Measurements from ENCODE around the gene TGM3. TPM values are rescaled to one million over a fixed set of nuclear protein-coding genes. Genes with fewer than 3 reads are reported as not detected.

Gene TGM3
- total RNA-seq, 3 donors from 2014 or later, result 0.26 TPM; not detected in 2

GRCh38 chr20:2330090-2330695 lies 34.4 kb downstream of the TGM3 start:
- ATAC-seq, result no peak
- no peaks in the 10 kb centered on the region for H3K4me1 Mint-ChIP-seq (ENCODE audit: low read depth)

GRCh38 chr20:2331106-2331505 lies 35.3 kb downstream of the TGM3 start:
- no peak overlapping the region for H3K4me3 Mint-ChIP-seq
- no peaks in the 10 kb centered on the region for H3K36me3 Mint-ChIP-seq (ENCODE audit: insufficient read depth)
- ATAC-seq, result no peak

More at GRCh38 chr20:2330090-2330695, 34.4 kb downstream of the TGM3 start:
- Mint-ChIP-seq H3K27me3 (ENCODE audit: low read depth) (peaks cover 15% of the 10 kb centered on the region), H3K4me3 (no peak overlapping the region), H3K9me3 (no peaks in the 10 kb centered on the region), H3K36me3 (ENCODE audit: insufficient read depth) (no peaks in the 10 kb centered on the region)
- no peak for DNase-seq

GRCh38 chr20:2331901-2332565 lies 36.2 kb downstream of the TGM3 start:
- no peak overlapping the region for H3K4me3 Mint-ChIP-seq
- no peaks in the 10 kb centered on the region for H3K9me3 Mint-ChIP-seq
- no peaks in the 10 kb centered on the region for H3K4me1 Mint-ChIP-seq (ENCODE audit: low read depth)
- DNase-seq, result no peak
- ATAC-seq, result no peak
- H3K36me3 Mint-ChIP-seq (ENCODE audit: insufficient read depth), result no peaks in the 10 kb centered on the region
- H3K27me3 Mint-ChIP-seq (ENCODE audit: low read depth), result peaks cover 6% of the 10 kb centered on the region

More at GRCh38 chr20:2331106-2331505, 35.3 kb downstream of the TGM3 start:
- Mint-ChIP-seq H3K4me1 (ENCODE audit: low read depth) (no peaks in the 10 kb centered on the region), H3K9me3 (no peaks in the 10 kb centered on the region), H3K27me3 (ENCODE audit: low read depth) (peaks cover 10% of the 10 kb centered on the region)
- DNase-seq, result no peak

DNA sequence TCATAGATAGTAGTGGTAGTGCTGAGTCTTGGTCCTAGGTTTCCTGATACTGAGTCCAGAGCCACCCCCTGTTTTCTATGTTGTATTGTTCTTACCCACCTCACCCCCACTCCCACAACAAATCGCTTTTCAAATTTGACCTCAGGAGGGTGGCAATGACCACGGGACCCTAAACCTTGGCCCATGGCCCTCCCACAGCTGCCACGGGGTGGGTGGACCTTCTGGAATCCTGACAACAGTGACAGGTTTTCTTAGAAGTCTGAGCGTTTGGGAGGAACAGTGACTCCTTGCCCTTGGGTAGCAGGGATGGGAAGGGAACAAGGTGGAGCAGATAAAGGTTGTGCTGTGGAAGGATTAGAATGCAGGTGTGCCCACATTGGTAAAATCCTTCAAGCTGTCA lies 36.9 kb downstream of the TGM3 start:
- H3K4me3 Mint-ChIP-seq, result no peak overlapping the region
- H3K36me3 Mint-ChIP-seq (ENCODE audit: insufficient read depth), result no peaks in the 10 kb centered on the region
- H3K4me1 Mint-ChIP-seq (ENCODE audit: low read depth), result no peaks in the 10 kb centered on the region
- no peaks in the 10 kb centered on the region for H3K9me3 Mint-ChIP-seq
- ATAC-seq, result no peak
- DNase-seq, result no peak
- peaks cover 1% of the 10 kb centered on the region for H3K27me3 Mint-ChIP-seq (ENCODE audit: low read depth)

GRCh38 chr20:2333821-2334220 lies 38.0 kb downstream of the TGM3 start:
- Mint-ChIP-seq H3K9me3 (no peaks in the 10 kb centered on the region), H3K36me3 (ENCODE audit: insufficient read depth) (no peaks in the 10 kb centered on the region), H3K4me3 (no peak overlapping the region), H3K27me3 (ENCODE audit: low read depth) (peaks cover under 1% of the 10 kb centered on the region), H3K4me1 (ENCODE audit: low read depth) (no peaks in the 10 kb centered on the region)
- ATAC-seq, result no peak
- no peak for DNase-seq

DNA sequence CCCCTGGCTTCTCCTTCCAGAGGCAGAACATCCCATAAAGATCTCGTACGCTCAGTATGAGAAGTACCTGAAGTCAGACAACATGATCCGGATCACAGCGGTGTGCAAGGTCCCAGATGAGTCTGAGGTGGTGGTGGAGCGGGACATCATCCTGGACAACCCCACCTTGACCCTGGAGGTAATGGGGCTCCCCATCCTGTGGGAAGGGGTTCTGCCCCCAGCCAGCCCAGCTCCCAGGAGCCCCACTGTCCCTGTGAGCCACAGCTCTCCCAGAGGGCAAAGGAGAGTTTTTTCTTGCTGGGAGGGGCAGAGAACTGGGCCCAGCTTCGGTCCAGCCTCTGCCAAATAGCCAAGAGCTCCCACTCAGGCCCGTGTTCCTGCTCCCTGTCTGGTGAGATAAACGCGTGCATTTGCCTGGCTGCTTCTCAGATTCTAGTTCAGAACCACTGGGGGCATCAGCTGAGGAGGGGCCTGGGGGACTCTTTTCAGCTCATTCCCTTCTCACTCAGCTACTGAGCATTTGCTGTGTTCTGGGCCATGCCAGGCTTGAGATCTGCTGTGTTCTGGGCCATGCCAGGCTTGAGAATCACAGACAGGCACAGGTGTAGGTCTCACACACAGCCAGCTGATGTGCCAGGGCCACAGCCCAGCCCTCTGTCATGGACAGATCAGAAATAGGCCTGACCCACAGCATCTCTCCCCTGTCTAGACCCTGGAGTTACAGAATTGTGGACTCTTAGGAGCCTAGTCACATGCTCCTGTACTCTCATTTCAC lies 39.5 kb downstream of the TGM3 start:
- DNase-seq (no peak), ATAC-seq (no peak)
- no peak overlapping the region for H3K4me3 Mint-ChIP-seq
- H3K9me3 Mint-ChIP-seq, result no peaks in the 10 kb centered on the region
- peaks cover 7% of the 10 kb centered on the region for H3K27me3 Mint-ChIP-seq (ENCODE audit: low read depth)
- H3K36me3 Mint-ChIP-seq (ENCODE audit: insufficient read depth), result no peaks in the 10 kb centered on the region
- no peaks in the 10 kb centered on the region for H3K4me1 Mint-ChIP-seq (ENCODE audit: low read depth)

DNA sequence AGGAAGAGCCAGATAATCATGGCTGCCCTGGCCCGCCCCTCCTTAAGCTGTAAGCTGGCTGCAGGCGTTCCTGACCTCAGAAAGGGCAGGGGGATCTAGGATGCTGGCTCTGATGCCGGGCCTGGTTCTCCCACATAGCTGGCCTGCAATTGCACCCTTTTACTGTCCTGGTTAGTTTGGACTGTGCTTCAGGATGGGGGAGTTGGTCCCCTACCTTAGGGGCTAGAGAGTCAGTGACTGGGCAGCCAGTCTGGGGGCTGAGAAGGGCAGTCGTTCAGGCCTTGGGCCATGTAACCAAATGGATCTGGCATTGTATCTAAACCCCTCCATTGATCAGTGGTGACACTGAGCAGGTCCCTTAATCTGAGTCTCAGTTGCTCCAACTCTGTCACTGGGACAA lies 40.7 kb downstream of the TGM3 start:
- H3K36me3 Mint-ChIP-seq (ENCODE audit: insufficient read depth), result no peaks in the 10 kb centered on the region
- H3K27me3 Mint-ChIP-seq (ENCODE audit: low read depth), result peaks cover 12% of the 10 kb centered on the region
- no peak overlapping the region for H3K4me3 Mint-ChIP-seq
- H3K9me3 Mint-ChIP-seq, result no peaks in the 10 kb centered on the region
- DNase-seq (no peak), ATAC-seq (no peak)
- no peaks in the 10 kb centered on the region for H3K4me1 Mint-ChIP-seq (ENCODE audit: low read depth)

- Mint-ChIP-seq H3K36me3 (ENCODE audit: insufficient read depth) (no peaks in the 10 kb centered on the region), H3K4me3 (no peak overlapping the region), H3K4me1 (ENCODE audit: low read depth) (no peaks in the 10 kb centered on the region), H3K27me3 (ENCODE audit: low read depth) (peaks cover 14% of the 10 kb centered on the region), H3K9me3 (no peaks in the 10 kb centered on the region)
- DNase-seq, result no peak
- ATAC-seq, result no peak
Observed at GRCh38 chr20:2337142-2337541, 41.3 kb downstream of the TGM3 start.

DNA sequence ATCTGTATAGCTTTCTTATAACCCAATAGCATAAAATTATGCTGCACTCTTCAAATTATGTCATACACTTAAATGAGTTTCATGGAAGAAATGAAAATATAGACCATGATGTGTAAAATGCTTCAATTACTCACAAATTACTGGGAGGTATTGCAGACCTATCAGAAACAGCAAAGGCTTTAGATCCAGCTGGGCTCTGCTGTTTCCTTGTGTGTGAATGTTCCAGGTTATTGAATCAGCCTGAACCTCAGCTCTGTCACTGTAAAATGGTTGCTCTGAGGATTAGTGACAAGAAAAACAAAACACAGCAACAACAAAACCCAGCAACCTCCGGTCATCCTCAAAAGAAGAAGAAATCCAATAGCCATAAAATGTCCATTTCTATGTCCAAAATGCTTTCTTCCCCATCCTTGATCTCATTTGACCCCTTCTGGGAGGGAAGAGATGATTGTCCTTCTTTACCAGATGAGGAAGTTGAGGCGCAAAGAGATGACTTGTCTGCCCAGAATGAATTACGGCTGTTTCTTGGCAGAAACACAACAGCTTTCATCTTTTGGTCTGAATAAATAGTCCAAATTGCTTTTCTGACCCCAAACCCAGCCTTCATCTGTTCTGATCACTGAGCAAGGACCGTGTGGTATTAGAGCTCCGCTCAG lies 42.7 kb downstream of the TGM3 start:
- DNase-seq (no peak), ATAC-seq (no peak)
- no peak overlapping the region for H3K4me3 Mint-ChIP-seq
- peaks cover 14% of the 10 kb centered on the region for H3K27me3 Mint-ChIP-seq (ENCODE audit: low read depth)
- H3K36me3 Mint-ChIP-seq (ENCODE audit: insufficient read depth), result no peaks in the 10 kb centered on the region
- no peaks in the 10 kb centered on the region for H3K9me3 Mint-ChIP-seq
- no peaks in the 10 kb centered on the region for H3K4me1 Mint-ChIP-seq (ENCODE audit: low read depth)

GRCh38 chr20:2340136-2340535 lies 44.3 kb downstream of the TGM3 start:
- no peaks in the 10 kb centered on the region for H3K36me3 Mint-ChIP-seq (ENCODE audit: insufficient read depth)
- peaks cover 14% of the 10 kb centered on the region for H3K27me3 Mint-ChIP-seq (ENCODE audit: low read depth)
- H3K4me1 Mint-ChIP-seq (ENCODE audit: low read depth), result no peaks in the 10 kb centered on the region

DNA sequence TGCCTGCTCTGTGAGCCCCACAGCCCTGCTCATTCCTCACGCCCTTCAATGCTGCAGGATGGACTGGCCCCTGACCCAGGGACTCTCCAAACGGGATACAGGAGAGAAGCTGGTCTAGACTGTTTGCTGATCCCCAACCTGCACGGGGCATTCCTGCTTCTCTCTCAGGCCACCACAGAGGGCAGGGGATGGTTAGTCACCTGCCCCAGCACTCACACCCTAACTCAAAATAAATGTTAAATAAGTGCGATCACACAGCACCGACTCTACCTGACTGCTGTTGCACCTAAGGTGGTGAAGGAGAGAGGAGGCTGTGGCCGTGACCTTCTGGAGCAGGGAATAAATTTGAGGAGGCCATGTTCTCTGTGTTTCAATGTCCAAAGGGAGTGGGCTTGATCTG lies 45.0 kb downstream of the TGM3 start:
- ATAC-seq (no peak), DNase-seq (no peak)
- no peak overlapping the region for H3K4me3 Mint-ChIP-seq
- no peaks in the 10 kb centered on the region for H3K9me3 Mint-ChIP-seq
- peaks cover 16% of the 10 kb centered on the region for H3K27me3 Mint-ChIP-seq (ENCODE audit: low read depth)
- H3K36me3 Mint-ChIP-seq (ENCODE audit: insufficient read depth), result no peaks in the 10 kb centered on the region
- no peaks in the 10 kb centered on the region for H3K4me1 Mint-ChIP-seq (ENCODE audit: low read depth)

More at GRCh38 chr20:2340136-2340535, 44.3 kb downstream of the TGM3 start:
- Mint-ChIP-seq H3K9me3 (no peaks in the 10 kb centered on the region), H3K4me3 (no peak overlapping the region)
- no peak for ATAC-seq
- no peak for DNase-seq

- H3K4me3 Mint-ChIP-seq, result no peak overlapping the region
- no peaks in the 10 kb centered on the region for H3K9me3 Mint-ChIP-seq
- ATAC-seq, result no peak
- peaks cover 16% of the 10 kb centered on the region for H3K27me3 Mint-ChIP-seq (ENCODE audit: low read depth)
- no peaks in the 10 kb centered on the region for H3K4me1 Mint-ChIP-seq (ENCODE audit: low read depth)
- DNase-seq, result no peak
- H3K36me3 Mint-ChIP-seq (ENCODE audit: insufficient read depth), result no peaks in the 10 kb centered on the region
Observed at GRCh38 chr20:2341336-2341735, 45.5 kb downstream of the TGM3 start.

GRCh38 chr20:2342243-2342642 lies 46.4 kb downstream of the TGM3 start:
- Mint-ChIP-seq H3K36me3 (ENCODE audit: insufficient read depth) (no peaks in the 10 kb centered on the region), H3K27me3 (ENCODE audit: low read depth) (peaks cover 17% of the 10 kb centered on the region), H3K4me1 (ENCODE audit: low read depth) (no peaks in the 10 kb centered on the region), H3K4me3 (no peak overlapping the region), H3K9me3 (no peaks in the 10 kb centered on the region)
- no peak for DNase-seq
- no peak for ATAC-seq

DNA sequence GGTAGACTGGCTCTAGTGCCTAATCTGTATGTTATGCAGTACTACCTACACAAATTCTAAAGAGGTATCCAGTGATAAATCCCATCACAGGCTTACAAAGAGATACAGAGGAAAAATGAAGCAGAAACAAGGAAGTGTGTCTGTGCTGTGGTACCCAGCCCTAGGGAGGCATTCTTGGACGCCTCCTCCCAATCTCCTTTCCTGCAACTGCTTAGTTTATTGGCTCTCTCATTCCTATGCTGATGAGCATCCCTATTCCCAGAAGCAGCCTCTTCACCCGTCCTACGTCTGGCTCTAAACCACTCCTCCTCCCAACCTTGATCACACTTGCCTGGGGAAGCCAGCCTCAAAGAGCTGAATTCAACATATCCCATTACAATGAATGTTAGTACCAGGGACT lies 50.4 kb downstream of the TGM3 start:
- DNase-seq, result no peak
- no peak overlapping the region for H3K4me3 Mint-ChIP-seq
- no peaks in the 10 kb centered on the region for H3K9me3 Mint-ChIP-seq
- no peaks in the 10 kb centered on the region for H3K4me1 Mint-ChIP-seq (ENCODE audit: low read depth)
- H3K27me3 Mint-ChIP-seq (ENCODE audit: low read depth), result peaks cover 18% of the 10 kb centered on the region
- no peak for ATAC-seq
- H3K36me3 Mint-ChIP-seq (ENCODE audit: insufficient read depth), result no peaks in the 10 kb centered on the region
